NB4 (cell line): ENCODE data around the gene CD7.

Source experiments
- POLR2A ChIP-seq: IDR thresholded peaks from 2 replicates; pipeline ENCODE4 v1.6.1; 2011; ENCODE audit warnings: mild to moderate bottlenecking; ENCODE audit not compliant: insufficient read length; ENCODE audit errors: extremely low read depth
- TF ChIP-seq, protein P1 (sequence below): IDR thresholded peaks from one replicate; pipeline ENCODE4 v1.5.1; 2012; ENCODE audit warnings: low read depth, low read length

DNA sequence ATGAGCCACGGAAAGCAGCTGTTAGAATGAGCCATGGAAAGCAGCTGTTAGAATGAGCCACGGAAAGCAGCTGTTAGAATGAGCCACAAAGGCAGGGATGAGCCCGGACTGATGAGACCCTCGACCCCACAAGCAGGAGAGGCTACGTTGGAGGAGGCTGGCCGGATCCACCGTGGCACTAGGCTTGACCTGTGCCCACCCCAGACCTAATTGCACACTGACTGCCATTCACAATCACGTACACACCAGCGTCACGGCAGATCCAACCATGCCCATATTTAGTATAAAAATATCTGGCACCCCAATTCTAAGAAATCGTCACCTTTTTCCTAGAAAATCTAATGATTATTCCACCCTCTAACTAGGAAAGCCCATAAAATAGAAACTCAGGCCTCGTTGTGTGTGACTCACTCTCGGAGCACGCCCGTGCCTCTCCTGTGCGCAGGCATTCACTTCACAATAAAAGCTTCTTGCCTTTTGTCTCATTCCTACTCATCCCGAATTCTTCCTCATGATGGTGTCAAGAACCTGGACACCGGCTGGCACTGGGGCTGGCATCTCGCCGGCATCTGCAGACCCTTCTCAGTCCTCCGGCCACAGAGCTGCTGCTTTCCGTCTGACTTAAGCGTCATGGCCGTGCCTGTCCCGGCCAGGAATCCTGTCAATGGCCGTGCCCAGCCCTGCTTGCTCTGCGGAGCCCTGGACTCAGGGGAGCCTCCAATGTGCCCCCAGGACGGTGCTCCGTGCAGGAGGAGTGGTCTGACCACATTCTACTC lies 21.6 kb upstream of the CD7 start:
- TF ChIP-seq POLR2A: no peak
- TF ChIP-seq, protein P1, sequence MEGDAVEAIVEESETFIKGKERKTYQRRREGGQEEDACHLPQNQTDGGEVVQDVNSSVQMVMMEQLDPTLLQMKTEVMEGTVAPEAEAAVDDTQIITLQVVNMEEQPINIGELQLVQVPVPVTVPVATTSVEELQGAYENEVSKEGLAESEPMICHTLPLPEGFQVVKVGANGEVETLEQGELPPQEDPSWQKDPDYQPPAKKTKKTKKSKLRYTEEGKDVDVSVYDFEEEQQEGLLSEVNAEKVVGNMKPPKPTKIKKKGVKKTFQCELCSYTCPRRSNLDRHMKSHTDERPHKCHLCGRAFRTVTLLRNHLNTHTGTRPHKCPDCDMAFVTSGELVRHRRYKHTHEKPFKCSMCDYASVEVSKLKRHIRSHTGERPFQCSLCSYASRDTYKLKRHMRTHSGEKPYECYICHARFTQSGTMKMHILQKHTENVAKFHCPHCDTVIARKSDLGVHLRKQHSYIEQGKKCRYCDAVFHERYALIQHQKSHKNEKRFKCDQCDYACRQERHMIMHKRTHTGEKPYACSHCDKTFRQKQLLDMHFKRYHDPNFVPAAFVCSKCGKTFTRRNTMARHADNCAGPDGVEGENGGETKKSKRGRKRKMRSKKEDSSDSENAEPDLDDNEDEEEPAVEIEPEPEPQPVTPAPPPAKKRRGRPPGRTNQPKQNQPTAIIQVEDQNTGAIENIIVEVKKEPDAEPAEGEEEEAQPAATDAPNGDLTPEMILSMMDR: no peak
